ENCODE measurements around the gene MAN1A2.

DNA sequence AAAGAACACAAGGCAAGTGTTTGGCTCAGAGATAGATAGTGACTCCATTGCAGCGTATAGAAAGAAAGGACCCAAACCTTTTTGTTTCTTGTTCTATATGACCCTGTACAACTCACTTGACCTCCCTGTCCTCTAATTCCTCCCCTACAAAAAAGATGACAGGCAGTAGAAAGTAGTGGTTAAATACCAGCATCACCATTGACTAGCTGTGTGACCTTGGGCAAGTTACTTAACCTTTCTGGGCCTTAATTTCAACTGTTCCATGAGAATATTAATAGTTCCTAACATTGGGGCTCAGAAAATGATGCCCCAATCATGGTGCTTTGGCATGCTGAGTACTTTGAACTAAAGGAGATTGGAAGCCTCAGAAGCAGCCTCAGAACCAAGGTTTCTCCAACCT is 46.7 kb upstream of the MAN1A2 start:
- TF ChIP-seq, protein P1, sequence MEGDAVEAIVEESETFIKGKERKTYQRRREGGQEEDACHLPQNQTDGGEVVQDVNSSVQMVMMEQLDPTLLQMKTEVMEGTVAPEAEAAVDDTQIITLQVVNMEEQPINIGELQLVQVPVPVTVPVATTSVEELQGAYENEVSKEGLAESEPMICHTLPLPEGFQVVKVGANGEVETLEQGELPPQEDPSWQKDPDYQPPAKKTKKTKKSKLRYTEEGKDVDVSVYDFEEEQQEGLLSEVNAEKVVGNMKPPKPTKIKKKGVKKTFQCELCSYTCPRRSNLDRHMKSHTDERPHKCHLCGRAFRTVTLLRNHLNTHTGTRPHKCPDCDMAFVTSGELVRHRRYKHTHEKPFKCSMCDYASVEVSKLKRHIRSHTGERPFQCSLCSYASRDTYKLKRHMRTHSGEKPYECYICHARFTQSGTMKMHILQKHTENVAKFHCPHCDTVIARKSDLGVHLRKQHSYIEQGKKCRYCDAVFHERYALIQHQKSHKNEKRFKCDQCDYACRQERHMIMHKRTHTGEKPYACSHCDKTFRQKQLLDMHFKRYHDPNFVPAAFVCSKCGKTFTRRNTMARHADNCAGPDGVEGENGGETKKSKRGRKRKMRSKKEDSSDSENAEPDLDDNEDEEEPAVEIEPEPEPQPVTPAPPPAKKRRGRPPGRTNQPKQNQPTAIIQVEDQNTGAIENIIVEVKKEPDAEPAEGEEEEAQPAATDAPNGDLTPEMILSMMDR (IDR thresholded peaks at IDR 0.05), result no peak
- no peak for TF ChIP-seq POLR2A (IDR thresholded peaks at IDR 0.05)
